Brain microvascular endothelial cell (primary cell): ENCODE measurements around the gene PNPLA1.

ENCODE experiments used
- DNase-seq: peaks from one replicate; pipeline ENCODE4 v3.0.0-alpha.2; 2020
- H3K27ac ChIP-seq: fragments of 250-450 bp; sonication (Bioruptor Pico); 2 replicates; pipeline ENCODE4 v1.5.1; 2020; ENCODE audit warnings: mild to moderate bottlenecking, moderate library complexity
- H3K27me3 ChIP-seq: fragments of 250-450 bp; sonication (Bioruptor Pico); replicated peaks from 2 replicates; pipeline ENCODE4 v1.5.1; 2020; ENCODE audit warnings: mild to moderate bottlenecking
- H3K36me3 ChIP-seq: fragments of 250-450 bp; sonication (Bioruptor Pico); replicated peaks from 2 replicates; pipeline ENCODE4 v1.5.1; 2020; ENCODE audit warnings: mild to moderate bottlenecking
- H3K4me3 ChIP-seq: 2 replicates; pipeline ENCODE4 v1.5.1; 2011; ENCODE audit warnings: low read depth, mild to moderate bottlenecking, control low read depth, low read length, moderate library complexity
- CTCF ChIP-seq: IDR thresholded peaks from 2 replicates; pipeline ENCODE4 v1.5.1; 2011; ENCODE audit warnings: low read depth, mild to moderate bottlenecking, moderate library complexity, low read length, control low read depth, inconsistent platforms; ENCODE audit errors: missing control alignments
- in situ Hi-C: cut with HindIII; loops from 2 replicates; pipeline ENCODE4 v1.10.0; 2017; ENCODE audit warnings: low sequenced_read_pairs, low pct_ligation_motif_present

Gene PNPLA1

DNA sequence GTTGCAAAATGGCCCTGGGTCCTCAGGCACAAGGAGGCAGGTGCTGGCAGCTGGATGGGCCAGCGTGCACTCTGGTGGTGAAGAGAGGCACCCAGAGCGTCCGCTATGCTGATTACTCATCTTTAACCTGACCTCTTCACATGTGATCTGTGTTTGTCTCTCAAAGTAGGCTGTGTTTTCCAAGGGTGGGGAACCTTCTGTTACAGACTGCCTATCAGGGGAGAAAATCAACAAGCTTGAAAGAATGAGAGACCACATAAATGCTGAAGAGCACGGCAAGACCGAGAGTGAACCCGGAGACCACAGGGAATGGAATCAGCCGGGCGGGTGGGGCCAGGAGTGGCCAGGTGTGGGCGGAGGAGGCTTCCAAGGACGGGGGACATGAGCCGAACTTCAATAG is 50.6 kb downstream of the PNPLA1 start:
- Histone ChIP-seq H3K36me3 (no peaks in the 10 kb centered on the region), H3K27me3 (peaks cover 9% of the 10 kb centered on the region), H3K4me3 (no peak overlapping the region), H3K27ac (no peak overlapping the region)
- DNase-seq: no peak
- TF ChIP-seq CTCF: no peak
- in situ Hi-C loops: no loop called here

DNA sequence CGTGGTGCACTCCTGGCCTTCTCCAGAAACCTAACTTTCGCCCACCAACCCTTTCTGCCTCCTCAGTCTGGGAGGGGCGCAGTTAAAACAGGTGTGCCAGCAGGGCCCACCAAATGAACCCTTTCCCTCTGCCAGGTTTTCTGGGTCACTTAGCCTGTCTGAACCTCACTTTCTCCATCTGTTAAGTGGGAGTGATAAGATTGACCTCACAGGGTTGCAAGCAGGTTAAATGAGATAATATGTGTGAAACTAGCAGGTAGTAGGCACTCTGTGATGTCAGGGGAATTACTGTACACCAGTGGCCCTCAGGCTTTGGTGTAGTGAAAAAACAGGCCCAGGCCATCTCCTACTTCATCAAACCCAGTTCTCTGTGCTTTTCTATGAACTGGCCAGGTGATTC is 52.7 kb downstream of the PNPLA1 start:
- Histone ChIP-seq H3K36me3 (no peaks in the 10 kb centered on the region), H3K4me3 (no peak overlapping the region), H3K27ac (no peak overlapping the region), H3K27me3 (peaks cover 17% of the 10 kb centered on the region)
- in situ Hi-C loops: no loop called here
- no peak for DNase-seq
- TF ChIP-seq CTCF: no peak

- no peak for TF ChIP-seq CTCF
- Histone ChIP-seq H3K27me3 (peaks cover 16% of the 10 kb centered on the region), H3K27ac (no peak overlapping the region), H3K36me3 (no peaks in the 10 kb centered on the region), H3K4me3 (no peak overlapping the region)
- no peak for DNase-seq
- in situ Hi-C loops: no loop called here
These were observed 53.2 kb downstream of the PNPLA1 start for GRCh38 chr6:36323062-36323461.

DNA sequence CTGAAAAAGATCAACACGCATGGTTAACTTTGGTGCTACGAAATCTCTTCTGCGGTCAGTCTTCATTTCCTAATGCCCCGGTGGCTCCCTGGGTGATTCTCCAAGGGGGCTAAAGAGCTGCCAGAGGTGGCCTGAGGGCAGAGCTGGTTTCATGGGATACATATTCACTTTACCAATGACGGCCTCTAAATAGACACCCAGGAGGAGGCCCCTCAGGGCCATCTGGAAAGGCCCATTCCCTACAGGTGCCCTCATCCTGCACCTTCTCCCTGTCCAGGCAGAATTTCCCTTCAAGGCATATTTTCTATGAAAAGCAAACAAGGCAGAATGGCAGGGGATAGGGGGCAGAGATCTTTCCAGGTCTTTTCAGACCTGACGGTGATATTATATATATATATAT is 54.3 kb downstream of the PNPLA1 start:
- no peak for TF ChIP-seq CTCF
- peaks cover 25% of the 10 kb centered on the region for H3K27me3 ChIP-seq

GRCh38 chr6:36324715-36325114 is 54.9 kb downstream of the PNPLA1 start:
- DNase-seq: no peak
- no peak for TF ChIP-seq CTCF
- in situ Hi-C loops: no loop called here
- peaks cover 27% of the 10 kb centered on the region for H3K27me3 ChIP-seq
- H3K27ac ChIP-seq: no peak overlapping the region
- no peaks in the 10 kb centered on the region for H3K36me3 ChIP-seq
- no peak overlapping the region for H3K4me3 ChIP-seq

More for the DNA sequence above, 54.3 kb downstream of the PNPLA1 start:
- H3K36me3 ChIP-seq: no peaks in the 10 kb centered on the region
- no peak overlapping the region for H3K4me3 ChIP-seq
- no peak for DNase-seq
- in situ Hi-C loops: no loop called here
- no peak overlapping the region for H3K27ac ChIP-seq

GRCh38 chr6:36326356-36326995 is 56.6 kb downstream of the PNPLA1 start:
- in situ Hi-C loops: no loop called here
- Histone ChIP-seq H3K36me3 (no peaks in the 10 kb centered on the region), H3K27ac (no peak overlapping the region), H3K4me3 (no peak overlapping the region), H3K27me3 (peaks cover 33% of the 10 kb centered on the region)
- no peak for TF ChIP-seq CTCF
- no peak for DNase-seq
